ENCODE measurements around the gene SLC25A43. TPM values are rescaled to one million over a fixed set of nuclear protein-coding genes. Genes with fewer than 3 reads are reported as not detected.
"Not testable (repeated sequence)": the region's sequence is repeated elsewhere in the genome, so short reads cannot be mapped to it uniquely, and the experiment has no call there.

The SLC25A43 gene
- total RNA-seq, 1 experiment from 2014 or later: 46.8 TPM

DNA sequence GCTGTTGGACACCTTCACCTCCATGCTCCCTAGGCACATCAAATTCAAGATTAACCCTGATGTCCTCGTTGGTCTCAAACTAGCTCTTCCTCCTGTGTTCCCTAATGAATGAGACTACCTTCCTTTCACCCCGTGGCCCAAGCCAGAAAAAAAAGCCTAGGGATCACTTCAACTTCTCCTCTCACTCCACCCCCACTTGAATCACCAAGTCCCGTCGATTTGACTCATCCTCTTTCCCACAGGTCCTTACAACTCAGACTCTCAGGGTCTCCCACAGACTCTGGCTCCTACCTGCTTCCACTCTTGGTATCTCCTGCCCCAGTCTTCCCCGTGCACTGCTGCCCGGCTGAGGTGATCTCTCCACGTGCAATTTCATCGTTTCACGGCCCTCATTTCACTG, 8.5 kb downstream of the SLC25A43 start:
- peak; percentile 75 for DNase-seq (ENCODE audit: low read depth)

DNA sequence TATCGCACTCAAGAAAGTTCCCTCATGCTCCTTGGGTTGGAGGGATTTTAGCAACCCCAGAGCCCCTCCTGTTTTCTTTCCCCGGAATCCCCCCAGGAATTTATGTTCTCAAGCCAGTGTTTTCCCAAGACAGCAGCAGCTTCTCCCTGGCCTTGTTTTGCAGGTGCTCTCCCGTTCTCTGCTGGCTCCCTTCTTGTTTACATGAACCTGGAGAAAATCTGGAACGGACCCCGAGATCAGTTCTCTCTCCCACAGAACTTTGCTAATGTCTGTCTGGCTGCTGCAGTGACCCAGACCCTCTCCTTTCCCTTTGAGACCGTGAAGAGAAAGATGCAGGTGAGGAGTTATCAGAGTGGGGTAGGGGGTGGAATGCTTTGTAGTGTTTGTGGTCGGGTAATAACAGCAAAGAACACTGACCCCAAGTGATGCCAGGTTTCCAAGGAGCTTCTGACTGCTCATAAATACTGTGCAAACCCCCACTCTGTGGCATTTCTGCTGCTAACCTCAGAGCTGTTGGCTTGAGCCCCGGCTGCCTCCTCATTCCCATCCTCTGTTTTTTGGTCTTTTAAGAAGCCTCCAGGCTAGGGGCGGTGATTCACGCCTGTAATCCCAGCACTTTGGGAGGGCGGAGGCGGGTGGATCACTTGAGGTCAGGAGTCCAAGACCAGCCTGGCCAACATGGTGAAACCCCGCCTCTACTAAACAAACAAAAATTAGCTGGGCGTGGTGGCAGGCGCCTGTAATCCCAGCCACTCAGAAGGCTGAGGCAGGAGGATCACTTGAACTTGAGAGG, 11.1 kb downstream of the SLC25A43 start:
- peak; percentile 99 for DNase-seq (ENCODE audit: low read depth)

DNA sequence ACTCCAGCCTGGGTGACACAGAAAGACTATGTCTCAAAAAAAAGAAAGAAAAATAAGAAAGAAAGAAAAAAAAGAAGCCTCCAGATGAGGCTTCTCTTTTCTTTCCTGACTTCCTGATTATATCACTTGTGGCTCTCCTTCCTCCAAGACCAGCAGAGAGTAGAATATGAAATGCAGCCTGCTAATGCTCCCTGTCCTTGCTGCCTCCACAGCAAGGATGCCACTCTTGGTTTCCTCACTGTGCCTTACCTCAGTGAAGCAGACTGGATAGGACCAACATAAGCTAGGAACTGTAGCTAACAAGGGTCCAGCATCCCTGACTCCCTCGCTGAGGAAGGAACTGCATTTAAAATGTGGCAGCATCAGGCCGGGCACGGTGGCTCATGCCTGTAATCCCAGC, 11.7 kb downstream of the SLC25A43 start:
- no peak for DNase-seq (ENCODE audit: low read depth)

- DNase-seq (ENCODE audit: low read depth): no peak
Observed at GRCh38 chrX:119411959-119412358, 12.8 kb downstream of the SLC25A43 start.

DNA sequence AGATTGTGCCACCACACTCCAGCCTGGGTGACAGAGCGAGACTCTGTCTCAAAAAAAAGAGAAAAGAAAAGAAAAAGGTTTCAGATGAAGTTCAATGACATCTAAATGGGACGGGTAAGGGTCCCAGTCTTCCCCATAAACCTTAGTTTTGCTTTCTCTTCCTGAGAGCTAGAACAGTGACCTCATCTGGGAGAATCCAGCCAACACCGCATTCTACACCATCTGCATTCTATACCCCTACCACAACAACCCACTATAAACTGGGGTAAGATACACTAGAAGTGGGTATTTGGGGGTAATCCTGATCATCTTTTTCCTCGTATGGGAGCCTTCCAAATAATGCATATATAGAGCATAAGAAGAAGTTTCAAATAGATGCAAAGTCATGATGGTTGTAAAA, 18.2 kb downstream of the SLC25A43 start:
- DNase-seq (ENCODE audit: low read depth): no peak

DNA sequence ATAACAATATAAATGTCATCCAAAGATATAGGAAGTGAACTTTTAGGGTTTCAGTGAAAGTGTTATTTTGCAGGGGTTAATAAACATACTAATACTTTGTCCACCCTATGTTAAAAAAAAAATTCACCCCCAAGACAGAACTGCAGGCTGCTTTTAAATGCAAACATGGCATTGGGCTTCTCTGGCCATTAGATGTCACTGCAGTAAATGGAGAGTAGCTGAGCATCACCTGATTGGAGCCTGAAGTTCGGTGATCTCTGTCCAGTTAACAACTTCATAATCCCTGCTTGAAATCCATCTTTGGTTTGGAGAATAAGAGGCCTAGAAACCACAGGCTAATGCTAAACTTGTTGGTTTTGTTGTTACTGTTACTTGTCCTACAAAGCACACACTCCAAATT, 18.7 kb downstream of the SLC25A43 start:
- peak; percentile 43 for DNase-seq (ENCODE audit: low read depth)

- DNase-seq (ENCODE audit: low read depth): no peak
Observed at GRCh38 chrX:119419146-119419545, 20.0 kb downstream of the SLC25A43 start.

DNA sequence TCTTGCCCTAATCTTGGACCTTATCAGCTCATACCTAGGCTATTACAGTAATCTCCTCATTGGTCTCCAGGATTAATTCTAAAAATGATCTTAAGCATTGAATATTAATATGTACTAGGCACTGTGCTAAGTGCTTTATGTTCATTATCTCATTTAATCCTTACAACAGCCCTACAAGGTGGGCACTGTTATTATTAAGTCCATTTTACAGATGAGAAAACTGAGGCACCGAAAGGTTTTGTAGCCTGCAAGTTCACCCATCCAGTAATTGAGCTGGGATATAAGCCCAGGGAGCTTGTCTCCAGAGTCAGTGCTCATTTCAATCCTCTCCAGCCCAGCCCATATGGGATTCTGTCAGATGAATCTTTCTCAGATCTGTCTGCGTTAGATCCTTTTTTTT, 20.8 kb downstream of the SLC25A43 start:
- no peak for DNase-seq (ENCODE audit: low read depth)

DNA sequence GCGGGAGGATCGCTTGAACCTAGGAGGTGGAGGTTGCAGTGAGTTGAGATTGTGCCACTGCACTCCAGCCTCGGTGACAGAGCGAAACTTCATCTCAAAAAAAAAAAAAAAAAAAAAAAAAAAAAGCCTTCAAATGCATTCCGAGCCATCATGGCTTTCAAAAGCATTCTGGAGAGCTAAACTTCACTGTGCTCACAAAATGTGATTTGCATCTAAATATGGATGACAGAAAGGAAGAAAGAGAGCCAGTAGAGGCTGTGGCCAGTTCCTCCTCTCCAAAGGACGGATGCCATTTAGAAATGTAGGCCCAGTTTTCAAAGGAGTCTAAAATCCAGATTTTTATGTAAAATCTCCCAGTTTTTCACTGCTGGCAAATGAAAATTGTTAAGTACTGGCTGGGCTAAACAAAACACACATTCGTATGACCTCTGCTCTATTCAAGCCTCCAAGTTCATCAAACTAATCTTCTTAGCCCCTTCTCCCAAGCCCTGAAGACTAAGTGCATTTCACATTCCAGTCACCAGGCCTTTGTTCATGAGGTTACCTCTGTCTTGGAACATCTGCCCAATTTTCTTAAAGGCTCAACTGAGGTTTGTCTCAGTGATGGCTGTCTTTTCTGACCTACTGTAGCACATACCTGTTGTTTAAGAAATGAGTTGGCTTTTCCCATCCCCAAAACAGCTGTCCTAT, 22.0 kb downstream of the SLC25A43 start:
- no peak for DNase-seq (ENCODE audit: low read depth)

DNA sequence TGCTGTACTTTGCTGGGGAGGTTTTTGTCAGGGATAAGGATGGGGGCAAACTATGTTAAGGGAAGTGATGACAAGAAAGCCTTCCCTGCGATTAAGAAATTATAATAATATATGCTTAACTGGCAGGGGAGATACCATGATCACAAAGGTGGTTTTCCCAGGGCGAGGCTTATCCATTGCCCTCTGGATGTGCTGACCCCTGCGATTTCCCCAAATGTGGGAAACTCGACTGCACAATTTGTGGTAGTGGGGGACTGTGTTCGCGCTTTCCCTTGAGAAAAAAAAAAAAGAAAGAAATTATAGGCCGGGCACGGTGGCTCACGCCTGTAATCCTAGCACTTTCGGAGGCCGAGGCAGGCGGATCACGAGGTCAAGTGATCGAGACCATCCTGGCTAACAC, 24.5 kb downstream of the SLC25A43 start:
- DNase-seq (ENCODE audit: low read depth): no peak

GRCh38 chrX:119424999-119425398, 25.9 kb downstream of the SLC25A43 start:
- no peak for DNase-seq (ENCODE audit: low read depth)

- DNase-seq (ENCODE audit: low read depth): peak; percentile 80
Observed at GRCh38 chrX:119427024-119427794, 28.1 kb downstream of the SLC25A43 start.

DNA sequence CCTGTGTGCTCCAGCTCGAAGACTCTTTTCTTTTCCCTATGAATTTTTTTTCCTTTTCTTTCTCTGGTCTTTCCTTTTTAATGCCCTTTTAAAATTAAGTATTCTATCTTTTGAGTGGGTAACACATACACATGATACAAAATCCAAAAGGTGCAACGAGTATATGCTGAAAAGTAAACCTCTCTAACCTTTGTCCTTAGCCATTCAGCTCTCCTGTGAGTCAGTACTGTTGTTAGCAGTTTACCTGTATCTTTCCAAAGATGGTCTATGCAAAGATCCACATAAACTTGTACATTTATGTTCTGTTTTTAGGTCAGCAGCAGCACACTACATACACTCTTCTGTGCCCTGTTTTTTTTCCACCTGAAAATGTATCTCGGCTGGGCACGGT, 28.7 kb downstream of the SLC25A43 start:
- no peak for DNase-seq (ENCODE audit: low read depth)

DNA sequence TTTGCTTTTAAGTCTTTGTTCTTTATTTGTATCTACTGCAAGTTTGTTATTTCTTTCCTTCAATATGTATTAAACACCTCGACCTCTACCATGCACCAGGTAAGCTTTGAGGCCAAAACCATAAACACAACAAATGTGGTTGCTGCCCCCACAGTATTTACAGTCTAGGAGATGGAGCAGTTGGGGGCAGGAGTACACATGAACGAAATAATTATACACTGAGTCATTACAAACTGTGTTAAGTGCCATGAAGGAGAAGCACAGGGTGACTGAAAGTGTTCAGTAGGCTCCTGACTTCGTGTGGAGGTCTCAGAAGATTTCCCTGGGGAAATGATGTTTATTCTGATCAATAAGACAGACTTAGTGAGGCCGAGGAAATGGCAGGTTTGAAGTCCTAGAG, 30.3 kb downstream of the SLC25A43 start:
- peak; percentile 74 for DNase-seq (ENCODE audit: low read depth)

DNA sequence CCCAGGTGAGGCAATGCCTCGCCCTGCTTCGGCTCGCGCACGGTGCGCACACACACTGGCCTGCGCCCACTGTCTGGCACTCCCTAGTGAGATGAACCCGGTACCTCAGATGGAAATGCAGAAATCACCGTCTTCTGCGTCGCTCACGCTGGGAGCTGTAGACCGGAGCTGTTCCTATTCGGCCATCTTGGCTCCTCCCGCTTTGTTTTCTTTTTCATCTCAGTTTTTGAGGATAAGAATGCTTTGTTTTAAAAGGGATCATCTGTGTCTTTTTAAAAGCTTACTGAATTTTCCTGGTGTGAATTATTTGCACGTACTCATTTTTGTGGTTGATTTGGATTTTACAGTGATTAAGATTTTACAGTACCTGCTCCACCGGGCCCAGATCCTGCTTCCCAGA, 42.2 kb downstream of the SLC25A43 start:
- DNase-seq (ENCODE audit: low read depth): not testable (repeated sequence)

DNA sequence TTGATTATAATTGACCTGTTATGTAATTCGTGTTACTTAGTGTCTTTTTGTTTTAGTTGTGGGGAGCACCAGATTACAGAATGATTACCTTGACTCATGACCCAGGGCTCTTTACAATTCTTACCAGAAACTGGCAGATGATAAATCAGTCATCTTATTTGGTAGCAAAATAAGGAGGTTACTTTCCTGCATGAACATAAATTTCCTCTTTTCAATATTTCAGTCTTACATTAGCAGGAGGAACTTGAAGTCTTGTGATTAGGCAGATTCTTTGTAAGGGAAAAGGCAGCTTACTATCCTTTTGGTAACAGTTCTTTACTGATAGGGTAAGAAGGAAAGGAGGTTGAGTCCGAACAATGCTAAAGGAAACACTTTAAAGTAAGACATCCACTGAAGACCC, 43.1 kb downstream of the SLC25A43 start:
- no peak for DNase-seq (ENCODE audit: low read depth)

DNA sequence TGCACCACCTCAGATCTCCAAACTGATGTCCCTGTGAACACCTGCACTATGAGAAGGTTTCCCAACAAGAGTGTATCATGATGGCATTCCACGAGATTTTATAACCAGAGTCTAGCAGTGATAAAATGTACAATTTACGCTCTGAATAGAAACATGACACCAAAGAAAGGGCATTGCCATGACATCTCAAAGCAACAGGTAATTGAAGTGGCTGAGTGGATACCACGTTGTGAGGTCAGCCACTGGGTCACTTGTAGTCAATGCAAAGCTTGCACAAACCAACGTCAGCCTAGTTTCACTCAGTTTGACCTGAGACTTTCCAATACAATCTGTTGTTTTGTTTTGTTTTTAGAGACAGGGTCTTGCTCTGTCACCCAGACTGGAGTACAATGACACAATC, 54.1 kb downstream of the SLC25A43 start:
- no peak for DNase-seq (ENCODE audit: low read depth)

DNA sequence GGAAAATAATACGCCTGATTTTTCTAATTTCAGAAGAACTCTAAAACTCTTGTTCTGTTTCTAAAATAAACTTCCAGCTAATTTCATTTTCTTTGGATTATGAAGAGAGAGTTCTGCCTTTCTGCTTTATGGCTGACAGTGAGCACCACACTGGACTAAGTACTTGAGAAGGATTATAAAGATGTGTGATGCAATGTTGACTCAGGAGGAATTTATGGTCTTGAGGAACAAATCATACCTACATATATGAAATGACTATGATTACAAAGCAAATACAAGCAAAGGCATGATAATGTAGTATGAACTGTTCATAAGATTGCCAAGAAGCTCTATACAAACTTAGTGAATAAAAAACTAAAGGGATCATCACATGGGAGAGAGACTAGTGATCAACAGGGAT, 56.1 kb downstream of the SLC25A43 start:
- no peak for DNase-seq (ENCODE audit: low read depth)

DNA sequence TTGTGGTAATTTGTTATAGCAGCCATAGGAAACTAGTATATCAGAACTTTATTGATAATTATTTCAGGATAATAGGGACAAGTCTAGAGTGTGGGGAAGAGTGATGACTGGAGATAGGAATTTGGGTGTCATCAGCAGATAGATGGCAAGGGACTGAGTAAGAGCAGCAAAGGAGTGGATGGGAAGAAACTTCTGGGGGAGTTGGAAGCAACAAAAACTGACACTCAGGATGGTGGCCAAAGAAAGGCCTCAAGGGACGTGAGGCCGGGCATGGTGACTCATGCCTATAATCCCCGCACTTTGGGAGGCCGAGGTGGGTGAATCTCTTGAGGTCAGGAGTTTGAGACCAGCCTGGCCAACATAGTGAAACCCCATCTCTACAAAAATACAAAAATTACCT, 60.0 kb downstream of the SLC25A43 start:
- DNase-seq (ENCODE audit: low read depth): peak; percentile 65

DNA sequence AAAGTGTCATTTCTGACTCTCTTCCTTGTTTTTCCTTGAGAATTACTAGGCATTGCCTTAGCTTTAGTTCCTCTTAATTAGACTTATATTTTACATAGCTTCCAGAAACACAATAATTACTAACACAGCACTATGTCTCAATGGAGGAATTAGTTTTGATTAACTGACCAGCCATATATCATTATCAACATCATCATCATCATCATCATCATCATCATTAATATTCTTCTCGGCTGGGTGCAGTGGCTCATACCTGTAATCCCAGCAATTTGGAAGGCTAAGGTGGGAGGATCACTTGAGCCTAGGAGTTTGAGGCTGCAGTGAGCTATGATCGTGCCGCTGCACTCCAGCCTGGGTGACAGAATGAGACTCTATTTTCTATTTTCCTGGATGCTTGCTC, 66.4 kb downstream of the SLC25A43 start:
- DNase-seq (ENCODE audit: low read depth): no peak

DNA sequence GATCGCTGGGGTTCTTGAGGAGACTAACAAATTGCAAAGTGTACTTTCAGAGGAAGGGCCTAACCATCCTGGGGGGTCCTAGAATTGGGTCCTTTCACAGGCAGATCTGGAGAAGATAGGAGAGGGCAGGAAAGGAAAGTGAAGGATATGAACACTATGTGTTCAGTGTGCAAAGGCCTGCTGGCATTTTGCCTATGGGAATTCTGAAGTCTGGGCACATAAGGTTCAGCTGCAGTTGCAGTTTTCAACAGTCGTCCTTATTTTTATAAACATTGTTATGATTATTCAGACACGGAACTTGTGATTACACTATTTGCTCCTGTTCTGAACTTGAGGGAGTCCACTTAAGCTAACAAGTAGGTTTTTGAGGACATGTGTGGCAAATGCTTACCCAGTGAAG, 67.8 kb downstream of the SLC25A43 start:
- DNase-seq (ENCODE audit: low read depth): no peak

- no peak for DNase-seq (ENCODE audit: low read depth)
Observed at GRCh38 chrX:119467433-119467832, 68.3 kb downstream of the SLC25A43 start.
